HL-60/S4 treated with retinoic acid at 250 ng/mL for 4 days and 3 days (cell line): ENCODE data around the gene POLR2F.

ENCODE experiments used
- in situ Hi-C: fragments of 300-500 bp; cut with MboI; formaldehyde crosslinking; loops from 2 replicates; pipeline ENCODE4 v1.7.0; 2022; ENCODE audit warnings: low sequenced_read_pairs

The POLR2F gene

GRCh38 chr22:37999236-37999635 lies 45.7 kb downstream of the POLR2F start:
- in situ Hi-C loops, result no loop called here

- in situ Hi-C loops, result no loop called here
Measured at GRCh38 chr22:37999640-38000272, 46.3 kb downstream of the POLR2F start.

GRCh38 chr22:38005943-38006342 lies 52.4 kb downstream of the POLR2F start:
- in situ Hi-C loops, result no loop called here

- in situ Hi-C loops, result no loop called here
Measured at GRCh38 chr22:38006906-38007305, 53.4 kb downstream of the POLR2F start.

GRCh38 chr22:38007330-38007902 lies 53.9 kb downstream of the POLR2F start:
- in situ Hi-C loops, result no loop called here

GRCh38 chr22:38009000-38009806 lies 55.7 kb downstream of the POLR2F start:
- in situ Hi-C loops, result no loop called here

- in situ Hi-C loops, result no loop called here
Measured at GRCh38 chr22:38012604-38013072, 59.1 kb downstream of the POLR2F start.

- in situ Hi-C loops, result no loop called here
Measured at GRCh38 chr22:38014083-38014482, 60.6 kb downstream of the POLR2F start.

GRCh38 chr22:38016182-38017151 lies 63.0 kb downstream of the POLR2F start:
- in situ Hi-C loops, result no loop called here

GRCh38 chr22:38017272-38017920 lies 63.9 kb downstream of the POLR2F start:
- in situ Hi-C loops, result no loop called here

- in situ Hi-C loops, result no loop called here
Measured at GRCh38 chr22:38017939-38018885, 64.7 kb downstream of the POLR2F start.
